Left kidney (tissue), 2 donors: ENCODE data around the gene CCDC148. TPM values are rescaled to one million over a fixed set of nuclear protein-coding genes. Genes with fewer than 3 reads are reported as not detected.
"Not testable (repeated sequence)": the region's sequence is repeated elsewhere in the genome, so short reads cannot be mapped to it uniquely, and the experiment has no call there.

Experiments
- DNase-seq: peaks from one replicate; pipeline ENCODE4 v3.0.0-alpha.2; 2013
- polyA plus RNA-seq: library from polyadenylated mRNA; unstranded; fragments of 120-200 nt; gene quantifications from one replicate; pipeline ENCODE4 v1.2.1, GENCODE V29; 2013; ENCODE audit not compliant: insufficient read length

CCDC148 gene
- polyA plus RNA-seq, 1 donor, result 11.4 TPM

GRCh38 chr2:158482594-158482993 lies 26.0 kb upstream of the CCDC148 start:
- DNase-seq, result no peak

- no peak for DNase-seq
Measured at GRCh38 chr2:158481116-158481515, 24.6 kb upstream of the CCDC148 start.

GRCh38 chr2:158478816-158479215 lies 22.3 kb upstream of the CCDC148 start:
- no peak for DNase-seq

- DNase-seq, result no peak
Measured at GRCh38 chr2:158478237-158478636, 21.7 kb upstream of the CCDC148 start.

GRCh38 chr2:158477202-158477601 lies 20.6 kb upstream of the CCDC148 start:
- no peak for DNase-seq

- DNase-seq, result not testable (repeated sequence)
Measured at GRCh38 chr2:158474526-158475011, 18.0 kb upstream of the CCDC148 start.

- no peak for DNase-seq
Measured at GRCh38 chr2:158473719-158474392, 17.3 kb upstream of the CCDC148 start.

- not testable (repeated sequence) for DNase-seq
Measured at GRCh38 chr2:158473300-158473699, 16.7 kb upstream of the CCDC148 start.

GRCh38 chr2:158472829-158473228 lies 16.3 kb upstream of the CCDC148 start:
- DNase-seq, result not testable (repeated sequence)

GRCh38 chr2:158467248-158467647 lies 10.7 kb upstream of the CCDC148 start:
- DNase-seq, result no peak

- DNase-seq, result no peak
Measured at GRCh38 chr2:158464426-158465281, 8.1 kb upstream of the CCDC148 start.

- no peak for DNase-seq
Measured at GRCh38 chr2:158463496-158464095, 7.0 kb upstream of the CCDC148 start.

GRCh38 chr2:158460632-158461297 lies 4.2 kb upstream of the CCDC148 start:
- no peak for DNase-seq

GRCh38 chr2:158459161-158460003 lies 2.8 kb upstream of the CCDC148 start:
- no peak for DNase-seq

- DNase-seq, result no peak
Measured at GRCh38 chr2:158458617-158458920, 2.0 kb upstream of the CCDC148 start.

- peak; percentile 86 for DNase-seq
Measured at GRCh38 chr2:158457826-158458616, 1.5 kb upstream of the CCDC148 start.

- peak; percentile 37 for DNase-seq
Measured at GRCh38 chr2:158457092-158457825, 706 bp upstream of the CCDC148 start.

- DNase-seq, result no peak
Measured at GRCh38 chr2:158443606-158444005, 12.9 kb downstream of the CCDC148 start.

GRCh38 chr2:158439062-158439461 lies 17.5 kb downstream of the CCDC148 start:
- not testable (repeated sequence) for DNase-seq

- not testable (repeated sequence) for DNase-seq
Measured at GRCh38 chr2:158433716-158434115, 22.8 kb downstream of the CCDC148 start.
